K562 (cell line): Measurements from ENCODE around the gene MYMX. TPM values are rescaled to one million over a fixed set of nuclear protein-coding genes. Genes with fewer than 3 reads are reported as not detected.

ENCODE experiments used
- ADNP ChIP-seq: fragments of 200-800 bp; sonication (Bioruptor generic); IDR thresholded peaks from 2 replicates; pipeline ENCODE4 v1.6.1; 2016; ENCODE audit warnings: missing genetic modification characterization, missing compliant biosample characterization
- ATF1 ChIP-seq, 2 experiments: fragments of 450-650 bp in 1 of 2; IDR thresholded peaks; 2 replicates each; pipeline ENCODE4 v1.6.1; 2016; ENCODE audit warnings: missing compliant biosample characterization in 1 of 2, missing genetic modification characterization in 1 of 2
- BRD9 ChIP-seq: fragments of 450-650 bp; IDR thresholded peaks from 2 replicates; pipeline ENCODE4 v1.6.1; 2018; ENCODE audit warnings: low read depth; ENCODE audit not compliant: partially characterized antibody
- CTCFL ChIP-seq: IDR thresholded peaks from 2 replicates; pipeline ENCODE4 v1.6.1; 2011; ENCODE audit warnings: borderline replicate concordance, low read depth, mild to moderate bottlenecking, moderate library complexity, low read length; ENCODE audit not compliant: insufficient read depth, poor library complexity, severe bottlenecking
- MIER1 ChIP-seq: fragments of 450-650 bp; IDR thresholded peaks from 2 replicates; pipeline ENCODE4 v1.6.1; 2016; ENCODE audit warnings: antibody characterized with exemption, mild to moderate bottlenecking, low read depth
- NCOA1 ChIP-seq: fragments of 450-650 bp; IDR thresholded peaks from 2 replicates; pipeline ENCODE4 v1.6.1; 2016; ENCODE audit warnings: low read depth
- SMARCA5 ChIP-seq: fragments of 450-650 bp; IDR thresholded peaks from 2 replicates; pipeline ENCODE4 v1.6.1; 2016
- TEAD4 ChIP-seq, 2 experiments: sonication (generic) in 1 of 2; formaldehyde crosslinking in 1 of 2; IDR thresholded peaks; 2 replicates each; pipeline versions ENCODE4 v1.6.1 to v1.8.0; 2012 to 2022; ENCODE audit warnings: borderline replicate concordance in 1 of 2, inconsistent platforms in 1 of 2, low read length in 1 of 2, mild to moderate bottlenecking in 1 of 2, missing genetic modification reagents in 1 of 2
- TRIM28 ChIP-seq: fragments of 450-650 bp; IDR thresholded peaks from 2 replicates; pipeline ENCODE4 v1.6.1; 2017
- ZC3H11A ChIP-seq: IDR thresholded peaks from 2 replicates; pipeline ENCODE4 v1.6.1; 2012; ENCODE audit warnings: low read depth, low read length, improper control_type of control experiment
- ZNF280A ChIP-seq: fragments of 450-650 bp; IDR thresholded peaks from 2 replicates; pipeline ENCODE4 v1.6.1; 2018; ENCODE audit warnings: mild to moderate bottlenecking, low read depth; ENCODE audit not compliant: partially characterized antibody
- ZNF398 ChIP-seq: fragments of 250-450 bp; sonication (Bioruptor Pico); IDR thresholded peaks from 2 replicates; pipeline ENCODE4 v1.8.0; 2021; ENCODE audit warnings: moderate library complexity, mild to moderate bottlenecking, inconsistent platforms
- polyA plus RNA-seq, 8 experiments: library from polyadenylated mRNA; depleted of rRNA in 4 of 8; stranded (reverse) in 5 of 8; unstranded in 3 of 8; fragments of >200 nt; fragmentation: Nextera tagmentation in 2 of 8; fragmentation: Illumina TruSeq in 1 of 8; extraction: Ambion mirVana in 2 of 8; extraction: Trizol in 1 of 8; gene quantifications; 2 replicates each; pipeline versions ENCODE4 v1.2.1 to v1.2.3, GENCODE V29; 2011 to 2014; ENCODE audit warnings: inconsistent platforms in 1 of 8, missing spikeins in 1 of 8
- total RNA-seq, 7 experiments: library from RNA; depleted of rRNA in 6 of 7; stranded (reverse); fragments of >200 nt in 6 of 7; fragmentation: Illumina TruSeq in 2 of 7; extraction: Trizol in 2 of 7; gene quantifications; 2 replicates each; pipeline versions ENCODE4 v1.2.1 to v1.2.3, GENCODE V29; 2011 to 2021; ENCODE audit warnings: low replicate concordance in 1 of 7
- TF ChIP-seq, protein P1 (sequence below): fragments of 450-650 bp; formaldehyde crosslinking; IDR thresholded peaks from 2 replicates; pipeline ENCODE4 v1.4.0; 2020; ENCODE audit warnings: mild to moderate bottlenecking, moderate library complexity
- TF ChIP-seq, protein P2 (sequence below): fragments of 450-650 bp; IDR thresholded peaks from 2 replicates; pipeline ENCODE4 v1.6.1; 2017; ENCODE audit warnings: antibody characterized with exemption, mild to moderate bottlenecking
- TF ChIP-seq, protein P3 (sequence below): sonication (generic); formaldehyde crosslinking; IDR thresholded peaks from 2 replicates; pipeline ENCODE4 v1.8.0; 2022; ENCODE audit warnings: mild to moderate bottlenecking, missing genetic modification reagents

Gene MYMX
- total and polyA plus RNA-seq, 9 of the 15 experiments (the other 6 are each of a cell fraction or from before 2014, with no cell fraction given): 0.12 TPM; not detected in 8

DNA sequence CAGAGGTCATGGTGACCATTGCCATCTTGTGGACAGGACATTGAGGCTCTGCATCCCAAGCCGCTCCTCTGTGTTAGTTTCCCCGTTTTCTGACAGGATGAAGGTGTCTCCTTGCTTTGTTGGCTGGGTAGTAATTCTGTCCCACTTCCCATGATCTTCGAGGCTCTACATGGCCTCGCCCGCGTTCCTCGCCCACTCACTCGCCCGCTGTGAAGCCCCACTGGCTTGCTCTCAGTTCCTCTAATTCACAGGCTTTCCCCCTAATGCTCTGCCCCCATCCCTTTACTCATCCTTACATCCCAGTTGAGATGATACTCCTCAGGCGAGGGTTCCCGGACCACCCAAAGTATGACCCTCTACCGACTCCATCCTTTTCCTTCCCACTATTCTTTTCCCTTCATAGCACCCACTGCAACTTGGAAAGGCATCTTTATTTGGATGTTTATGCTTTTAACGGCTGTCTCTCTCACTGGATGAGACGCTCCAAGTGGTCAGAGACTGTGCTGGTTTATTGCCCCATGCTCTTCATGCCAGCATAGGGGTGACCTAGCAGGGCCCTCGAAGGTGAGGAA, 41.1 kb downstream of the MYMX start (continued):
- TF ChIP-seq, protein P1, sequence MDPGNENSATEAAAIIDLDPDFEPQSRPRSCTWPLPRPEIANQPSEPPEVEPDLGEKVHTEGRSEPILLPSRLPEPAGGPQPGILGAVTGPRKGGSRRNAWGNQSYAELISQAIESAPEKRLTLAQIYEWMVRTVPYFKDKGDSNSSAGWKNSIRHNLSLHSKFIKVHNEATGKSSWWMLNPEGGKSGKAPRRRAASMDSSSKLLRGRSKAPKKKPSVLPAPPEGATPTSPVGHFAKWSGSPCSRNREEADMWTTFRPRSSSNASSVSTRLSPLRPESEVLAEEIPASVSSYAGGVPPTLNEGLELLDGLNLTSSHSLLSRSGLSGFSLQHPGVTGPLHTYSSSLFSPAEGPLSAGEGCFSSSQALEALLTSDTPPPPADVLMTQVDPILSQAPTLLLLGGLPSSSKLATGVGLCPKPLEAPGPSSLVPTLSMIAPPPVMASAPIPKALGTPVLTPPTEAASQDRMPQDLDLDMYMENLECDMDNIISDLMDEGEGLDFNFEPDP: no peak
- TF ChIP-seq ADNP (tag) (no peak), ATF1 (CRISPR knock-in tag; IDR thresholded peaks at IDR 0.05) (no peak), ATF1 (tag; IDR thresholded peaks at IDR 0.05) (peak; percentile 65; the same call in 1 of the 2 replicates), ZNF280A (no peak), CTCFL (no peak), NCOA1 (0 out of 2 replicates have a peak, but pooled peaks have one; percentile 30), SMARCA5 (peak; percentile 23; the same call in 1 of the 2 replicates), MIER1 (0 out of 2 replicates have a peak, but pooled peaks have one; percentile 16), TEAD4 (IDR thresholded peaks at IDR 0.05; ENCODE audit: low read length) (no peak), TEAD4 (CRISPR knock-in tag; IDR thresholded peaks at IDR 0.05; ENCODE audit: borderline replicate concordance) (no peak), BRD9 (peak; percentile 42), ZC3H11A (no peak), TRIM28 (no peak), ZNF398 (CRISPR knock-in tag) (no peak; the same call in 1 of the 2 replicates)
- TF ChIP-seq, protein P2, sequence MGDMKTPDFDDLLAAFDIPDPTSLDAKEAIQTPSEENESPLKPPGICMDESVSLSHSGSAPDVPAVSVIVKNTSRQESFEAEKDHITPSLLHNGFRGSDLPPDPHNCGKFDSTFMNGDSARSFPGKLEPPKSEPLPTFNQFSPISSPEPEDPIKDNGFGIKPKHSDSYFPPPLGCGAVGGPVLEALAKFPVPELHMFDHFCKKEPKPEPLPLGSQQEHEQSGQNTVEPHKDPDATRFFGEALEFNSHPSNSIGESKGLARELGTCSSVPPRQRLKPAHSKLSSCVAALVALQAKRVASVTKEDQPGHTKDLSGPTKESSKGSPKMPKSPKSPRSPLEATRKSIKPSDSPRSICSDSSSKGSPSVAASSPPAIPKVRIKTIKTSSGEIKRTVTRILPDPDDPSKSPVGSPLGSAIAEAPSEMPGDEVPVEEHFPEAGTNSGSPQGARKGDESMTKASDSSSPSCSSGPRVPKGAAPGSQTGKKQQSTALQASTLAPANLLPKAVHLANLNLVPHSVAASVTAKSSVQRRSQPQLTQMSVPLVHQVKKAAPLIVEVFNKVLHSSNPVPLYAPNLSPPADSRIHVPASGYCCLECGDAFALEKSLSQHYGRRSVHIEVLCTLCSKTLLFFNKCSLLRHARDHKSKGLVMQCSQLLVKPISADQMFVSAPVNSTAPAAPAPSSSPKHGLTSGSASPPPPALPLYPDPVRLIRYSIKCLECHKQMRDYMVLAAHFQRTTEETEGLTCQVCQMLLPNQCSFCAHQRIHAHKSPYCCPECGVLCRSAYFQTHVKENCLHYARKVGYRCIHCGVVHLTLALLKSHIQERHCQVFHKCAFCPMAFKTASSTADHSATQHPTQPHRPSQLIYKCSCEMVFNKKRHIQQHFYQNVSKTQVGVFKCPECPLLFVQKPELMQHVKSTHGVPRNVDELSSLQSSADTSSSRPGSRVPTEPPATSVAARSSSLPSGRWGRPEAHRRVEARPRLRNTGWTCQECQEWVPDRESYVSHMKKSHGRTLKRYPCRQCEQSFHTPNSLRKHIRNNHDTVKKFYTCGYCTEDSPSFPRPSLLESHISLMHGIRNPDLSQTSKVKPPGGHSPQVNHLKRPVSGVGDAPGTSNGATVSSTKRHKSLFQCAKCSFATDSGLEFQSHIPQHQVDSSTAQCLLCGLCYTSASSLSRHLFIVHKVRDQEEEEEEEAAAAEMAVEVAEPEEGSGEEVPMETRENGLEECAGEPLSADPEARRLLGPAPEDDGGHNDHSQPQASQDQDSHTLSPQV: peak; percentile 92
- TF ChIP-seq, protein P3, sequence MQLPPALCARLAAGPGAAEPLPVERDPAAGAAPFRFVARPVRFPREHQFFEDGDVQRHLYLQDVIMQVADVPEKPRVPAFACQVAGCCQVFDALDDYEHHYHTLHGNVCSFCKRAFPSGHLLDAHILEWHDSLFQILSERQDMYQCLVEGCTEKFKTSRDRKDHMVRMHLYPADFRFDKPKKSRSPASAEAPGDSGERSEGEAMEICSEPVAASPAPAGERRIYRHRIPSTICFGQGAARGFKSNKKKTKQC (CRISPR knock-in tag): no peak
